ENCODE measurements around the gene LRRC1.

GRCh38 chr6:53824714-53825113, 29.9 kb downstream of the LRRC1 start:
- TF ChIP-seq SUZ12 (IDR thresholded peaks at IDR 0.05; ENCODE audit: extremely low read depth, insufficient read depth, insufficient read length), result no peak
- no peak for TF ChIP-seq YY1 (IDR thresholded peaks at IDR 0.05; ENCODE audit: insufficient read depth, insufficient read length)

Measured in NT2/D1 (cell line).